Embryonic facial prominence (tissue), 1 donor: ENCODE results near the gene NUP62.
A peak's percentile ranks its signal among the peaks of the same experiment; 100 is the strongest.

Source experiments
- DNase-seq: peaks from one replicate; pipeline ENCODE4 v3.0.0-alpha.2; 2016; ENCODE audit errors: extremely low spot score

NUP62 gene

GRCh38 chr19:49880162-49880869, 49.0 kb downstream of the NUP62 start:
- no peak for DNase-seq

GRCh38 chr19:49879243-49879963, 49.9 kb downstream of the NUP62 start:
- DNase-seq = no peak

GRCh38 chr19:49878744-49879070, 50.6 kb downstream of the NUP62 start:
- DNase-seq = no peak

GRCh38 chr19:49877879-49878743, 51.2 kb downstream of the NUP62 start:
- DNase-seq = peak; percentile 90

- peak; percentile 100 for DNase-seq
Observed at GRCh38 chr19:49877020-49877878, 52.1 kb downstream of the NUP62 start, which contains the start of the genes AKT1S1 and TBC1D17. AKT1S1 (minus strand) TSS chr19:49877355; CDS start chr19:49873295, 4,060 bp downstream. TBC1D17 (plus strand) TSS chr19:49877702; CDS start chr19:49877724, 22 bp downstream.

GRCh38 chr19:49876422-49877019, 52.8 kb downstream of the NUP62 start:
- peak; percentile 99 for DNase-seq

- peak; percentile 53 for DNase-seq
Observed at GRCh38 chr19:49875857-49876421, 53.4 kb downstream of the NUP62 start.

GRCh38 chr19:49875177-49875576, 54.1 kb downstream of the NUP62 start:
- DNase-seq = no peak

- no peak for DNase-seq
Observed at GRCh38 chr19:49874503-49875157, 54.7 kb downstream of the NUP62 start.

- DNase-seq = no peak
Observed at GRCh38 chr19:49873834-49874233, 55.5 kb downstream of the NUP62 start.

GRCh38 chr19:49873129-49873521, 56.2 kb downstream of the NUP62 start:
- DNase-seq = no peak

GRCh38 chr19:49872245-49873128, 56.8 kb downstream of the NUP62 start:
- no peak for DNase-seq

- no peak for DNase-seq
Observed at GRCh38 chr19:49871349-49871985, 57.8 kb downstream of the NUP62 start.

GRCh38 chr19:49870309-49870901, 58.9 kb downstream of the NUP62 start:
- DNase-seq = no peak

GRCh38 chr19:49869484-49870308, 59.6 kb downstream of the NUP62 start:
- peak; percentile 99 for DNase-seq

- no peak for DNase-seq
Observed at GRCh38 chr19:49869009-49869483, 60.3 kb downstream of the NUP62 start.
